GM18868 (cell line): ENCODE data around the gene BCAM.

Experiments
- ATAC-seq: cut with Tn5 transposase; IDR thresholded peaks from one replicate; pipeline ENCODE4 v1.9.1; 2021; ENCODE audit warnings: mild to moderate bottlenecking, moderate library complexity; ENCODE audit not compliant: unreplicated experiment

The BCAM gene

DNA sequence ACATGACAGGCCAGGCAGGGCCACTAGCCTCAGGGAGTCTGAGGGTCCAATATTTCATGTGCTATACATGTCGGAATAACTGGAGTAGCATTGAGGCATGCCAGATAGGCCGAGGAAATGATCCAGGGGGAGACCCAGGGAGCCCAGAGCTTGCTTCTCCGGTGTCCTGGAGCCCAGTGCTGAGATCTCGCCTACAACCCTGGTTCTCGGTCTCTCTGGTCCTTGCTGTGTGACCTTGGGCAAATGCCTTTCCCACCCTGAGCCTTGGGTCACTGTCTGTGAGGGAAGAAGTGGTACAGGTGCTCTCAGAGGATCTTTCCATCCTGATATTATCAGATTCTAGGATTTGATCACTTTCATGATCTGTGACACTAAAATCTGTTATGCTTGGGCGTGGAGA is 19.9 kb upstream of the BCAM start:
- no peak for ATAC-seq

DNA sequence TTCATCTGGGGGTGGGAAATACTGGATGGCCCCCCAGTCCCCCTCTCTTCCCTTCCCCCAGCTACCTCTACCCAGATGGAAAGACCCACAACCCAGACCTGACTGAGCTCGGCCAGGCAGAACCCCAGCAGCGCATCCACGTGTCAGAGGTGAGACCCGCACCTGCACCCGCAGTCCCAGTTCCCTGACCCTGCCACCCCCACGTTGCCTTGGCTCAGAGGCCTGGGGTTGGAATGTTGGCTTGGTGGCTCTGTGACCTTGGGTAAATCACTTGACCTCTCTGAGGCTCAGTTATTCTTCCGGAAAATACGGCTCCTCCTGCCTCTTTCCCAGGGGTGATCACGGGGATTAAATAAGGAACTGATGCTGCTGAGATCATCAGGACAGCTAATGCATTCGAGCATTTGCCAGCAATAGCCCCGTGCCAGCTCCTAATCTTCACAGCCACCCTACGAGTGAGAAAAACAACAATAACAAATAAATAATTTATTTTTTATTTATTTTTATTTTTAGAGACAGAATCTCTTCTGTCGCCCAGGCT is 18.9 kb upstream of the BCAM start:
- no peak for ATAC-seq

DNA sequence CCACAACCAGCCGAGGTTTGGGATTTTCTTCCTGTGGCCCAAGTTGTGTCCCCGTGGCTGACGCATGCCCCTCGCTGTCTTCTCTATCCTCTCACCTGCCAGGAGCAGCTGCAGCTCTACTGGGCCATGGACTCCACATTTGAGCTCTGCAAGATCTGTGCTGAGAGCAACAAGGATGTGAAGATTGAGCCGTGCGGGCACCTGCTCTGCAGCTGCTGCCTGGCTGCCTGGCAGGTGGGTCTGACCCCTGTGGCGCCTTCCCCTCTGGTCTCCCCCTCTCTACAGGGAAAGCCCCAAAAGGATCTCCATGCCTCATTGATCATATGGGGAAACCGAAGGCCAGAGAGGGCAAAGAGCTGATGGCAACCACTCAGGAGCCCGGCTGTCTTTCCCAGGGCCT is 16.6 kb upstream of the BCAM start:
- no peak for ATAC-seq

DNA sequence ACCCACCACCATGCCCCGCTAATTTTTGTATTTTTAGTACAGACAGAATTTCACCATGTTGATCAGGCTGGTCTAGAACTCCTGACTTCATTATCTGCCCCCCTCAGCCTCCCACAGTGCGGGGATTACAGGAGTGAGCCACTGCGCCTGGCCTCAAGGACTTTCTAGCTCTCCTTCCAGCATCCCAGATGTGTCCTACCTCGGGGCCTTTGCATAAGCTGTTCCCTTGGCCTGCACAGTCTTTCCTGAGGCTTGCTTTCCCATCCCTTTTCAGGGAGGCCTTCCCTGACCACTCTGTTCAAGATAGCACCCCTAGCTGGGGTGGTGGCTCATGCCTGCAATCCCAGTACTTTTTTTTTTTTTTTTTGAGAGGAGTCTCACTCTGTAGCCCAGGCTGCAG is 14.3 kb upstream of the BCAM start:
- no peak for ATAC-seq

DNA sequence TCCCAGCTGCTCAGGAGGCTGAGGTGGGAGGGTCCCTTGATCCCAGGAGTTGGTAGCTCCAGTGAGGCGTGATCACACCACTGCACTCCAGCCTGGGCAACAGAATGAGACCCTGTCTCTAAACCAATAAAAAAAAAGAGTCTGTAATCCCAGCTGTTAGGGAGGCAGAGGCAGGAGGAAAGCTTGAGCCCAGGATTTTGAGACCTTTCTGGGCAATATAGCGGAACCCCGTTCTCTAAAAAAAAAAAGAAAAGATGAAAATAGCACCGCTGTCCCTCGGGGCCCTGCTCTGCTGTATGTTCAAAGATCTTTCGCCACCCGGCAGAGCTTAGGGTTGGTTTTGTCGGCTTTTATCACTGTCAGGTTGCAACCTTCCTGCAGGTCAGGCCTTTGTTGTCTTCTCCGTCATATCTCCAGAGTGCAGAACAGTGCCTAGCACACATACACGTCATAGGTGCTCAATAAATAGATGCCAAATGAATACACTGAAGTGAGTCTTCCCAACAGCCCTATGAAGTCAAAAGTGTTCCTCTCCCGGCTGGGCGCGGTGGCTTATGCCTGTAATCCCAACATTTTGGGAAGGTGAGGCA is 13.4 kb upstream of the BCAM start:
- ATAC-seq, result no peak

DNA sequence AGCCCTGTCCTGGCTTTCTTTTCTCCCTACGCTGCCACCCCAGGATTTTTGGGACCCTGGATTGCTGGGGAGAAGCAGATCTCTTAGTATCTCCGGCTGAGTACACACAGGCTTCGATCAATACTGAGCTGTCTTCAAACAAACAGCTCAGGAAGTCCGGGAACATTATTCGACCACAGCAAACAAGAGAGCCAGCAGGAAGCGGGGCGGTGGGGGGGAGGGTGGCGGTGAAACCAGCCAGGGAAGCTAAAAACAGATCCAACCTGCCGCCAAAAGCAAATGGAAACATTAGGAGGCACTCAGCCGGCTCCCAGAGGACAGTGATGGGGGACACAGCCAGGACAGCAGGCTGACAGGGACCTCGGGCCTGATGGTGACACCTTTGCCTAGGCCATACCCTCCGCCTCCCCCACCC is 12.2 kb upstream of the BCAM start:
- ATAC-seq, result no peak

DNA sequence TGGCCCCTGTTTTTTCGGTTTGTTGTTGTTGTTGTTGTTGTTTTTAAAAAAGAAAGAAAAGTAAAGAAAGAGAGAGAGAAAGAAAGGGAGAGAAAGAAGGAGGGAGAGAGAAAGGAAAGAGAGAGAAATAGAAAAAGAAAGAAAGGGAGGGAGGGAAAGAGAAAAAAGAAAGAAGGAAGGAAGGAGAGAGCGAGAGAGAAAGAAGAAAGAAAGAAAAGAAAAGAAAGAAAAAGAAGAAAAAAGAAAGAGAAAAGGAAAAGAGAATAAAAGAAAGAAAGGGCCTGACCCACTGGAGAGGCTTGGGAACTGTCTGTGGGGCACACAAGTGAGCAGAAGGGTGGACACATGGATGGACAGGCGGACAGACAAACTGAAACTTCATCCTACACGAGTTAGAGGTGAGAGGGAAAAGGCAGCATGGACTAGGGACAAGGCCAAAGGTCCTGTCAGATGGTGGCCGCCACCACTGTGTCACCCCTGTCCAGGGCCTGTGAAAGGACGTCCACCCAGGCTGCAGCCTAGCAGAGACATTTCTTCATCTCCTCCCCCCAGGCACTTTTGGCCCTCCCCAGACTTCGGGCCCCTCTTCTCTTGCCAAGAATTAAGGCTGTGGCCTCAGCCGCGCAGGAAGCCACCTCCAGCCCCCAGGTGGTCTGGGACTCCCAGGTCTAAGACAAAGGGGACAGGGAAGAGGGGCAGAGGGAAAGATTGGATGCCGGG is 9.1 kb upstream of the BCAM start:
- ATAC-seq, result no peak

DNA sequence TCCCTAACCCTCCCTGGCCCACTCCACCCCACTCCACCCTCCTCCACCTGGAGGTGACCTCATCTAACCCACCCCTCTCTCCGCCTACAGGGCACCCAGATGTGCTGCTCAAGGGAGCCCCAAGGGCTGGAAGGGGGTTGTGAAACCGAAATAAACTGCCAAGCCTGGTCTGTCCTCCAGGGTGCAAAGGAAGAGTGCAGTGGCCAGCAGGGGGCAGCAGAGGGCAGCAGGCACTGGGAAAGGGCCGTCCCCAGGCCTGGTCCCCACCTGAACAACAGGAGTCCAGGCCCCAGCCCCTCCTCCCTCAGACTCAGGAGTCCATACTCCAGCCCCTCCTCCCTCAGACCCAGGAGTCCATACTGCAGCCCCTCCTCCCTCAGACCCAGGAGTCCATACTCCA is 8.4 kb upstream of the BCAM start:
- no peak for ATAC-seq

DNA sequence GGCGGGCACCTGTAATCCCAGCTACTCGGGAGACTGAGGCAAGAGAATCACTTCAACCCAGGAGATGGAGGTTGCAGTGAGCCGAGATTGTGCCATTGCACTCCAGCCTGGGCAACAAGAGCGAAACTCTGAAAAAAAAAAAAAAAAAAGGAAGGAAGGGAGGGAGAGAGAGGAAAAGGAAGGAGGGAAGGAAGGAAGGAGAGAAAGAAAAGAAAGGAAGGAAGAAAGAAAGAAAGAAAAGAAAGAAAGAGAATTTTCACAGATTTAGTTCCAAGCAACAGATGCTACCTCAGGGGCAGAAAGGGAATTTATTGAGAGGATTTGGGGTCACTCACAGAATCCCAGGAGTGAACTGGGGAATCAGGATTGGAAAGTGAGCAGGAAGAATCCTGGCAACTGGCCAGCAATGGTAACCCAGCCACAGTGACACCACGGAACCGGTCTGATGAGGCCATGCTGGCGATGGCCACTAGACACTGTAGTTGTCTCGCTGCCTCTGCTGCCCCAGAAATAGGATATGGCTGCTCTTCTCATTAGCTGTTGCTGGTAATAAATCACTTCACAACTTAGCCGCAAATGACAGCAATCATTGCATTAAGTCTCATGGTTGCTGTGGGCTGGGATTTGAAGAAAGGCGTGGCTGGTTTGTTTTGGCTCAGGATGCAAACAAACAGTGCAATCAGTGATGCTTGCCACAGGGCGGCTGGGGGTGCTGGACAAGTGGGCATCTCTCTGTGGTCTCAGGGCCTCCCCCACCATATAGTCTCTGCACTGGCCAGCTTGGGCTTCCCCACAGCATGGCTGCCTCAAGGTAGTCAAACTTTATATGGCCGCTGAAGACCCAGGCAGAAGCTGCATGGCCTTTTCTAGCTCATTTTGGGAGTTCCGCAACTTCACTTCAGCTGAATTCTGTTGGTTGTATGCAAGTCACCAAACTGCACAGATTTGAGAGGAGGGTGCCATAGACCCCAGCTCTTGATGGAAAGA is 5.2 kb upstream of the BCAM start:
- ATAC-seq, result no peak

DNA sequence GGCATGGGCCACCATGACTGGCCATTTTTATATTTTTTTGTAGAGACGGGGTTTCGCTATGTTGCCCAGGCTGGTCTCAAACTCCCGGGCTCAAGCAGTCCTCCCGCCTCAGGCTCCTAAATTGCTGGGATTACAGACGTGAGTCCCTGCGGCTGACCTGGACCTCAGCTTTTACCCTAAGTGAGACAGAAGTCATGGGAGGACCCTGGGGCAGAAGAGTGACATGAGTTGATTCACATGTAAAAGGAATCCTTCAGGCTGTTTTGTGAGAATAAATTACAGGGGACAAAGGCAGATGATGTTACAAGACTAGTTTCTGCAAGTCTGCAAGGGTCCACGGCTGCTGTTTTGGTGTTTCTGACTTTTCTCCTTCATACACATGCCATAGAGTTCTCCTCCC is 2.6 kb upstream of the BCAM start:
- no peak for ATAC-seq

DNA sequence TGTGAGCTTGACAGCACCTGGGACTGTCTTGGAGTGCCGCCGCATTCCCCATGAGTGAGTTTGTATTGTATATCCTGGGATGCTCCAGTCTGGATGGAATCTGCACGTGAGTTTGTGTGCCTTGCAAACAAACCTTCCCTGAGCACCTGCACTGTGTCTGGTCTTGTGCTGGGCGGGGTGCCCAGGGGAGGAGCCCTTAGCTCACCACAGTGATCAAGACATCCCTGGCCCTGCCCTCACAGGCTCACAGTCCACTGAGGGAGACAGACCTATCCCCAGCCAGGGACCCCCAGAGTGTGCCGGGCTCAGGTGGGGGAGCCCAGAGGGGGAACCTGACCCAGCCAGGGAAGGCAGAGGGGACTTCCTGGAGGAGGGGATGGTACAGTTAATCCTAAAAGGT is 1.7 kb upstream of the BCAM start:
- ATAC-seq, result no peak

DNA sequence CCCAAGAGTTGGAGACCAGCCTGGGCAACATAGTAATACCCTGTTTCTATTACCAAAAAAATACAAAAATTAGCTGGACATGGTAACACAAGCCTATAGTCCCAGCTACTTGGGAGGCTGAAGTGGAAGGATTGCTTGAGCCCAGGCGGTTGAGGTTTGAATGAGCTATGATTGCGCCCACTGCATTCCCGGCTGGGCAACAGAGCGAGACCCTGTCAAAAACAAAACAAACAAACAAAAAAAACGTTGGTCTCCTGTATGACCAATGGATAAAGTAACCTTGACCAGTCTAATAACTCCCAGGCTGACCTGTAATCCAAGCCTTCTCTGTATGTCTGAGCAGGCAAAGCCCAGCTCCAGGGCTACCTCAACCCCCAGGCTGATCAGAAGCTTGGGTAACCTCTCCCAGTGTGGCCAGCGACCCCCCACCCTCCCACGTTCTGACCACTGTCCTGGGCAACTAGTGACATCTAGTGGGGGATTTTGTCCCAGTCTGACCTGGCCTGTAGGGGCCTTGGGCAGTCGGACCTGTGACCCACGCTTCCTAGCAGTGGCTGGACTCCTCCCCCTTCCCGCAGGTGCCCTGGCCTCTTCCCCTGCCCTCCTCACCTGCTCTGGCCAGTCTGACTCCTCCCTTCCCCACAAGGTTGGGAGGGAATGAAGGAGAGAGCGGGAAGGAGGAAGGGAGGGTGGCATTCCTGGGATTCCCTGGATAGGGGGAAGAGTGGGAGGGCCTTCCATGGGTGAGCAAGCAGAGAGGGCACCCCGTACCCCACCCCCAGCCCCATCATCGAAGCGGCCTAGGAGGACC is 1.0 kb upstream of the BCAM start:
- ATAC-seq, result no peak

DNA sequence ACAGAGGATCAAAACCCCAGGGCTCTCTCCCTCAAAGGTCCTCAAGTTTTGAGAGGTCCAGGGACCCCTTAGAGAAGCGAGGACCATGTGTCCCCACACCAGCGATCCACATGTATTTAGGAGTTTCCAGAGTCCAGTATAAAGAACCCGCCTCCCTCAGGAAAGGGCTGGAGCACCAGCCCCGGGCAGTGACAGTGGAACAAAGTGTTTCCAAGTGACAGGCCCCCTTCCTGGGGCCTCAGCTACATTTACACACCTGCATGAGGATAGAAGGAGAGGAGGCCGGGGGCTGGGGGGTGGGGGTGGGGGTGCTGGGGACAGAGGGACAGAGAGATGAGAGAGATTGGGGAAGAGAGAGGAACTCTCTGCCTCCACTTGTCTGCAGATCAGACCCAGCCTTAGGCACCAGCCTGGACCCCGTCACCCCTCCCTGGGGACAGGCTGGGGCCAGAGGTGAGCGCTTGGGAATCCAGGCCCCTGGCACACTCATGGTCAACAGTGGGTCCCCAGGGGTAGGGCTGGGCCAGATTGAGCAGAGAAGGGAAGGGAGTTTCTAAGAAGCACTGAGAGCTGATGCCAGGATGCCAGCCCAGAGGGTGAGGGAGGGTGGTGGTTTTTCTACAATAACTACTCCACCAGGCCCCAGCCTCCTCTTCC is 802 bp downstream of the BCAM start:
- no peak for ATAC-seq

DNA sequence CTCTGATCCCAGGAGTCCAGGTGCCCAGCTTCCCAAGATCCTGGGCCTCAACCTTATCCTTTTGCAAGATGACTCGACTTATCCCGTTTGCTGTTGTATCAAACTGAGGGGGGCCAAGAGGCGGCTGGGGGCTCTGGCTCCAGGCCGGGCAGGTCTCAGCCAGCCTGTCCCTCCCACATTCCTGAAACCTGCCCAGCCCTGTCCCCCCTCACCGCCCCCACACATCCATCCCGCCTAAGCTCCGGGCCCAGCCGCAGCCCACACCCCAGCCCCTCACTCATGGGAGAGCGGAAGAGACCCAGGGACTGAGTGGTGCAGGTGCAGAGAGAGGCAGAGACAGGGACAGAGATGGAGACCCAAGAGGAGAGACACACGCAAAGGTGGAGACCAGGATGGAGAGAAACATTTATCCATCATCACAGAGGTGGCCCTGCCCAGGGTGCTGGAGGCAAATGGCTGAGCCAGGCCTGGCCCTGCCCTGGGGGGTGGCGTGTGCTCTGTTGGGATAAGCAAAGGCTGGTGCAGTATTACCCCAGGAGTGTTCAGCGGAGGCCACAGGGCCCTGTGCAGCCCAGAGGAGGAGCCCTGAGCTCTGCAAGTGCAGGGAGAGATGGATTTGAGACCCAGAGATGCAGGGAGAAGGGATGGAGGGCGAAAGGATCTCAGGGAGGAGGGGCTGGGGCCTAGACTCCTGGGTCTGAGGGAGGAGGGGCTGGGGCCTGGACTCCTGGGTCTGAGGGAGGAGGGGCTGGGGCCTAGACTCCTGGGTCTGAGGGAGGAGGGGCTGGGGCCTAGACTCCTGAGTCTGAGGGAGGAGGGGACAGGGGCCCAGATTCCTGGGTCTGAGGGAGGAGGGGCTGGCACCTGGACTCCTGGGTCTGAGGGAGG is 1.6 kb downstream of the BCAM start:
- no peak for ATAC-seq

DNA sequence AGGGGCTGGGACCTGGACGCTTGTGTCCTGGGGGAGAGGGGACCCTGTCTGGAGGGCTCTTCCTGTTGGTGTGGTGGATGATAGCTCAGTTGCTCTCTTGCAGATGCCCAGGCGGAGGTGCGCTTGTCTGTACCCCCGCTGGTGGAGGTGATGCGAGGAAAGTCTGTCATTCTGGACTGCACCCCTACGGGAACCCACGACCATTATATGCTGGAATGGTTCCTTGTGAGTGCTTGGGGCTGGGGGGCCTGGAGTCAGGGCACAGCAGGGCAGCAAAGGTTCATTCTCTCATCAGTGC is 2.2 kb downstream of the BCAM start:
- no peak for ATAC-seq

DNA sequence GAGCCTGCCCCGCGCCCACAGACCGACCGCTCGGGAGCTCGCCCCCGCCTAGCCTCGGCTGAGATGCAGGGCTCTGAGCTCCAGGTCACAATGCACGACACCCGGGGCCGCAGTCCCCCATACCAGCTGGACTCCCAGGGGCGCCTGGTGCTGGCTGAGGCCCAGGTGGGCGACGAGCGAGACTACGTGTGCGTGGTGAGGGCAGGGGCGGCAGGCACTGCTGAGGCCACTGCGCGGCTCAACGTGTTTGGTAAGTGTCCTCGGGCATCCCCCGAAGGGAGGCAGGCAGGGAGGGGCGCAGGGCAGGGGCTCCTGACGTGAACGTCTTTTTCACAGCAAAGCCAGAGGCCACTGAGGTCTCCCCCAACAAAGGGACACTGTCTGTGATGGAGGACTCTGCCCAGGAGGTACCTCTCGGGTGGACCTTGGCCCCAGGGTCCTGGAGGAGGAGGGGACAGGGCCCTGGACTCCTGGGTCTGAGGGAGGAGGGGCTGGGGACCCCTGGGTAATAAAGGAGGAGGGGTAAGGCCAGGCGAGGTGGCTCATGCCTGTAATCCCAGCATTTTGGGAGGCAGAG is 3.3 kb downstream of the BCAM start:
- ATAC-seq, result no peak

DNA sequence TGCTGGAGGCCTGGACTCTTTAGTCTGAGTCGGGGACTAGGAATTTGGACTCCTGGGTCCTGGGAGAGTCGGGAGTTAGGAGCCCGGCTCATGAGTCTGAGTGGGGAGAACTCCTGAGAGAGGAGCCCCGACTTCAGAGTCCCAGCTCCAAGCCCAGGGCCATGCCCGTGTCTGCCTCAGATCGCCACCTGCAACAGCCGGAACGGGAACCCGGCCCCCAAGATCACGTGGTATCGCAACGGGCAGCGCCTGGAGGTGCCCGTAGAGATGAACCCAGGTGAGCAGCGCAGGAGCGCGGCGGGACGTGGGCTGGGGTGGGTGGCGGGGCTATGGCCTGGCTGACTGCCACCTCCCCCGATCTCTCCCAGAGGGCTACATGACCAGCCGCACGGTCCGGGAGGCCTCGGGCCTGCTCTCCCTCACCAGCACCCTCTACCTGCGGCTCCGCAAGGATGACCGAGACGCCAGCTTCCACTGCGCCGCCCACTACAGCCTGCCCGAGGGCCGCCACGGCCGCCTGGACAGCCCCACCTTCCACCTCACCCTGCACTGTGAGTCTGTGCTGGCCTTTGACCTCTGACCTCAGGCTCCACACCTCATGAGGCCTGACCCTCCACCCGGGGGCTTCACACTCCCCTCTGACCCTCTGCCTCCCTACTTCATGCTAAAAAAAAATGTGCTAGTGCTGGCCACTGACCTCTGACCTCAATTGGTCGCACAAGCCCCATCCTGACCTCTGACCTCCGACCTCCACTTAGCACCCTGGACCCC is 4.4 kb downstream of the BCAM start:
- ATAC-seq, result no peak

DNA sequence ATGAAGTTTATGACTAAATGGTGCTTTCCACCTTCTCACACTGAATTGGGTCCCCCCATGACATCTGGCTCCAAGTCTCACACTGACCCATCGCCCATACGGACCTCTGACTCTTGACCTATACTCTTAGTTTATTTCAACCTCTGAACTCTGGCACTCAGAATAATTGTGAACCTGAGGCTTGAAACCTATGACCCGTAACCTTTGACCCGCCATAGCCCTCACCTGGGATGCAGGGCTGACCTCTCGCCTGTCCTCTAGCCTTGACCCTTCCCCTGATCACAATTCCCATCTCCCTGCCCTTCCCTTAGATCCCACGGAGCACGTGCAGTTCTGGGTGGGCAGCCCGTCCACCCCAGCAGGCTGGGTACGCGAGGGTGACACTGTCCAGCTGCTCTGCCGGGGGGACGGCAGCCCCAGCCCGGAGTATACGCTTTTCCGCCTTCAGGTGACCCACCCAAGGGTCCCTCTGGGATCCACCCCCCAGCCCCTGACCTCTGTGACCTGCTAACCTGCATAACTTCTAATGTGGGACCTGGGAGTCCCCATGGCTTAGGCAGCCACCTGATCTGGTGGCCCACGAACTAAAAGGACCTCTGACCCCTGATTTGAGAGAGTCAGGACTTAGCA is 5.1 kb downstream of the BCAM start:
- no peak for ATAC-seq
